HFFc6 (cell line): Measurements from ENCODE around the gene CDK14. TPM values are rescaled to one million over a fixed set of nuclear protein-coding genes. Genes with fewer than 3 reads are reported as not detected.

Experiments used
- DNase-seq: peaks from one replicate; pipeline ENCODE4 v3.0.0-alpha.2; 2018
- H3K27ac Mint-ChIP-seq: 2 replicates; pipeline ENCODE4 v1.8.0; 2020; ENCODE audit warnings: mild to moderate bottlenecking, mixed read lengths
- H3K27me3 Mint-ChIP-seq: 2 replicates; pipeline ENCODE4 v1.8.0; 2021; ENCODE audit warnings: mild to moderate bottlenecking, moderate library complexity, mixed read lengths; ENCODE audit not compliant: insufficient read depth
- H3K36me3 Mint-ChIP-seq: 2 replicates; pipeline ENCODE4 v1.8.0; 2021; ENCODE audit warnings: low read depth, mixed read lengths
- H3K4me1 Mint-ChIP-seq: 2 replicates; pipeline ENCODE4 v1.8.0; 2020; ENCODE audit warnings: low read depth, mixed read lengths
- H3K4me3 Mint-ChIP-seq: 2 replicates; pipeline ENCODE4 v1.8.0; 2020; ENCODE audit warnings: mild to moderate bottlenecking, moderate library complexity, mixed read lengths
- H3K9me3 Mint-ChIP-seq: 2 replicates; pipeline ENCODE4 v1.8.0; 2020; ENCODE audit warnings: mild to moderate bottlenecking, mixed read lengths
- total RNA-seq, 6 experiments: library from RNA; stranded (reverse); fragmentation: NEBNext Ultra II Directional; extraction: Animal tissue kit (Norgen Biotek cat#: 25700); gene quantifications; 2 replicates in 1 of 6; 3 replicates in 5 of 6; pipeline ENCODE4 v1.2.3, GENCODE V29; 2021
- TF ChIP-seq, protein P1 (sequence below): fragments of 200-600 bp; sonication (generic); IDR thresholded peaks from 2 replicates; pipeline ENCODE4 v1.5.0; 2021; ENCODE audit warnings: antibody characterized with exemption, mild to moderate bottlenecking

Gene CDK14
- total RNA-seq, 6 experiments from 2014 or later, result 18.4 to 28.6 (median 27.2) TPM

GRCh38 chr7:90668992-90669391, 72.9 kb downstream of the CDK14 start:
- TF ChIP-seq, protein P1, sequence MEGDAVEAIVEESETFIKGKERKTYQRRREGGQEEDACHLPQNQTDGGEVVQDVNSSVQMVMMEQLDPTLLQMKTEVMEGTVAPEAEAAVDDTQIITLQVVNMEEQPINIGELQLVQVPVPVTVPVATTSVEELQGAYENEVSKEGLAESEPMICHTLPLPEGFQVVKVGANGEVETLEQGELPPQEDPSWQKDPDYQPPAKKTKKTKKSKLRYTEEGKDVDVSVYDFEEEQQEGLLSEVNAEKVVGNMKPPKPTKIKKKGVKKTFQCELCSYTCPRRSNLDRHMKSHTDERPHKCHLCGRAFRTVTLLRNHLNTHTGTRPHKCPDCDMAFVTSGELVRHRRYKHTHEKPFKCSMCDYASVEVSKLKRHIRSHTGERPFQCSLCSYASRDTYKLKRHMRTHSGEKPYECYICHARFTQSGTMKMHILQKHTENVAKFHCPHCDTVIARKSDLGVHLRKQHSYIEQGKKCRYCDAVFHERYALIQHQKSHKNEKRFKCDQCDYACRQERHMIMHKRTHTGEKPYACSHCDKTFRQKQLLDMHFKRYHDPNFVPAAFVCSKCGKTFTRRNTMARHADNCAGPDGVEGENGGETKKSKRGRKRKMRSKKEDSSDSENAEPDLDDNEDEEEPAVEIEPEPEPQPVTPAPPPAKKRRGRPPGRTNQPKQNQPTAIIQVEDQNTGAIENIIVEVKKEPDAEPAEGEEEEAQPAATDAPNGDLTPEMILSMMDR, result no peak
- no peaks in the 10 kb centered on the region; the same call in 1 of the 2 replicates for H3K9me3 Mint-ChIP-seq
- no peak overlapping the region for H3K27ac Mint-ChIP-seq
- DNase-seq, result no peak
- H3K4me1 Mint-ChIP-seq, result peaks cover 16% of the 10 kb centered on the region
- H3K27me3 Mint-ChIP-seq, result peaks cover 2% of the 10 kb centered on the region; the same call in 1 of the 2 replicates
- H3K36me3 Mint-ChIP-seq, result peaks cover 6% of the 10 kb centered on the region
- no peak overlapping the region for H3K4me3 Mint-ChIP-seq

GRCh38 chr7:90669492-90669891, 73.4 kb downstream of the CDK14 start:
- Mint-ChIP-seq H3K36me3 (peaks cover 6% of the 10 kb centered on the region), H3K4me3 (no peak overlapping the region), H3K27ac (no peak overlapping the region), H3K4me1 (peaks cover 16% of the 10 kb centered on the region), H3K27me3 (peaks cover 2% of the 10 kb centered on the region; the same call in 1 of the 2 replicates), H3K9me3 (no peaks in the 10 kb centered on the region; the same call in 1 of the 2 replicates)
- TF ChIP-seq, protein P1, result no peak
- no peak for DNase-seq

GRCh38 chr7:90671571-90671970, 75.5 kb downstream of the CDK14 start:
- Mint-ChIP-seq H3K27me3 (no peaks in the 10 kb centered on the region), H3K27ac (no peak overlapping the region), H3K4me3 (no peak overlapping the region), H3K4me1 (peaks cover 23% of the 10 kb centered on the region), H3K9me3 (no peaks in the 10 kb centered on the region; the same call in 1 of the 2 replicates), H3K36me3 (peaks cover 6% of the 10 kb centered on the region)
- no peak for DNase-seq
- TF ChIP-seq, protein P1, result no peak

DNA sequence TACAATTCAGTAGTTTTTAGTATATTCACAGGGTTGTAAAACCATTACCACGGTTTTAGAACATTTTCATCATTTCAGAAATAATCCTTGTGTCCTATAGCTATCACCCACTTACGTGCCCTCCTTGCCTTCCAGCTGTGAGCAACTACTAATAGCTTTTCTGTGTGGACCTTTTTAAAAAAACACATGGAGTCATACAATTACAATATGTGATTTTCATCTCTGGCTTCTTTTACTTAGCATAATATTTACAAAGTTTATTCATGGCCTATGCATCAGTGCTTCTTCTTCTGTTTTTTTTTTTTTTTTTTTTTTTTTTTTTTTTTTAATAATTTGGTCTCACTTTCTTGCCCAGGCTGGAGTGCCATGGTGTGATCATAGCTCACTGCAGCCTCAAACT, 76.1 kb downstream of the CDK14 start:
- Mint-ChIP-seq H3K36me3 (peaks cover 6% of the 10 kb centered on the region), H3K4me3 (no peak overlapping the region), H3K27me3 (no peaks in the 10 kb centered on the region), H3K27ac (no peak overlapping the region), H3K4me1 (peaks cover 27% of the 10 kb centered on the region), H3K9me3 (no peaks in the 10 kb centered on the region; the same call in 1 of the 2 replicates)
- TF ChIP-seq, protein P1, result no peak
- no peak for DNase-seq

GRCh38 chr7:90674625-90675024, 78.5 kb downstream of the CDK14 start:
- no peaks in the 10 kb centered on the region; the same call in 1 of the 2 replicates for H3K9me3 Mint-ChIP-seq
- peaks cover 36% of the 10 kb centered on the region for H3K4me1 Mint-ChIP-seq
- H3K4me3 Mint-ChIP-seq, result no peak overlapping the region
- TF ChIP-seq, protein P1, result no peak
- no peaks in the 10 kb centered on the region for H3K27me3 Mint-ChIP-seq
- no peak overlapping the region for H3K27ac Mint-ChIP-seq
- DNase-seq, result no peak
- H3K36me3 Mint-ChIP-seq, result peaks cover 6% of the 10 kb centered on the region
